Esophagus muscularis mucosa (tissue), 4 donors: ENCODE data around the gene ASTN2.

Source experiments
- EP300 ChIP-seq: sonication (generic); formaldehyde crosslinking; IDR thresholded peaks from one replicate; pipeline ENCODE4 v1.6.1; 2017; ENCODE audit warnings: antibody characterized with exemption
- POLR2A ChIP-seq: fragments of 450-650 bp; IDR thresholded peaks from one replicate; pipeline ENCODE4 v1.6.1; 2017; ENCODE audit warnings: antibody characterized with exemption, moderate library complexity, mild to moderate bottlenecking, low read depth
- POLR2AphosphoS5 ChIP-seq, 2 donors: sonication (generic); formaldehyde crosslinking; IDR thresholded peaks; one replicate each; pipeline ENCODE4 v1.6.1; 2017; ENCODE audit warnings: antibody characterized with exemption in 2 of 2
- TF ChIP-seq, protein P1 (sequence below), 3 experiments: fragments of 200-600 bp in 2 of 3; fragments of 450-650 bp in 1 of 3; sonication (generic) in 2 of 3; IDR thresholded peaks; one replicate each; pipeline ENCODE4 v1.5.1; 2017 to 2019; ENCODE audit warnings: antibody characterized with exemption in 3 of 3, mild to moderate bottlenecking in 2 of 3, moderate library complexity in 1 of 3

DNA sequence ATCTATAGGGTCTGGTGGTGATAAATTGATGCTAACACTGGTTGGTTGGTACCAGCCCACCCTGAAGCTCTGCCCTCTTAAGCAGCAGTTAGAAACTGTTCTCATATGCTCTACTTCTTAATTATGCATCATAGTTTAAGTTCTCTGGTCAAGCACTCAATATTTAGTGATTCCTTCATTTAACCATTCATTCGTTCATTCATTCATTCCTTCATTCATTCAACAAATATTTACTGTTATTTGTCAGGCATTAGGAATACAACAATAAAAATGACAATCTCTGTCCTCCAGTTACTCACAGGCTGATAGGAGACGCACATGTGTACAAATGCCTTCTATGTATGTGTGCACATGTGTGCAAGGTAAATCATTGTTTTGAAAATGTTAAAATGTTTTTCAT, 673.1 kb downstream of the ASTN2 start:
- TF ChIP-seq, protein P1, sequence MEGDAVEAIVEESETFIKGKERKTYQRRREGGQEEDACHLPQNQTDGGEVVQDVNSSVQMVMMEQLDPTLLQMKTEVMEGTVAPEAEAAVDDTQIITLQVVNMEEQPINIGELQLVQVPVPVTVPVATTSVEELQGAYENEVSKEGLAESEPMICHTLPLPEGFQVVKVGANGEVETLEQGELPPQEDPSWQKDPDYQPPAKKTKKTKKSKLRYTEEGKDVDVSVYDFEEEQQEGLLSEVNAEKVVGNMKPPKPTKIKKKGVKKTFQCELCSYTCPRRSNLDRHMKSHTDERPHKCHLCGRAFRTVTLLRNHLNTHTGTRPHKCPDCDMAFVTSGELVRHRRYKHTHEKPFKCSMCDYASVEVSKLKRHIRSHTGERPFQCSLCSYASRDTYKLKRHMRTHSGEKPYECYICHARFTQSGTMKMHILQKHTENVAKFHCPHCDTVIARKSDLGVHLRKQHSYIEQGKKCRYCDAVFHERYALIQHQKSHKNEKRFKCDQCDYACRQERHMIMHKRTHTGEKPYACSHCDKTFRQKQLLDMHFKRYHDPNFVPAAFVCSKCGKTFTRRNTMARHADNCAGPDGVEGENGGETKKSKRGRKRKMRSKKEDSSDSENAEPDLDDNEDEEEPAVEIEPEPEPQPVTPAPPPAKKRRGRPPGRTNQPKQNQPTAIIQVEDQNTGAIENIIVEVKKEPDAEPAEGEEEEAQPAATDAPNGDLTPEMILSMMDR (IDR thresholded peaks at IDR 0.05): no peak
- no peak for TF ChIP-seq POLR2A
- no peak for TF ChIP-seq POLR2AphosphoS5 (IDR thresholded peaks at IDR 0.05)
- no peak for TF ChIP-seq EP300
